Measurements from ENCODE around the gene HMGB4.

Gene HMGB4

DNA sequence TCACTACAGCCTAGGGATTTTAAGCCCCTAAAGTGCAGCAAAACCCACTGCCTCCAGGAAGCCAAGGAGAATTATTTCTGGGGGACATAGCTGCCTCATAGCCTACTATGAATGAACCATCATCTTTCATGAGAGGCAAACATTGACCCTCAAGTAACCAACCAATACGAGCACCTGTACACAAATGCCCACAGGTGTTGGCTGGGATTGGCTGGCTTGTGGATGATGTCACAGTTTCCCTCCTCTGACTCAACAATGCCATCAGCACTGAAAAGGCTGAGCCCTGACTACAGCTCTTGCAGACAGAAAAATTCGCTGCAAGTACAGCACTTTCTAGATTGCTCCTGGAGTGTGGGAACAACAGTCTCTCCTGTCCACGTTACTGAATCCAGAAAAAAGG is at the start of gene HMGB4:
Gene HMGB4, plus strand, starts transcription at position 301 of the 400 bp plus-strand sequence. CDS start 113 bp downstream, outside the sequence.
- DNase-seq (ENCODE audit: low read depth) = no peak
- no peak within 1 kb of the TSS for H3K4me3 ChIP-seq (ENCODE audit: control insufficient read depth, low read depth, low read length)
- no peak for TF ChIP-seq CTCF (IDR thresholded peaks at IDR 0.05; ENCODE audit: control insufficient read depth, insufficient read depth, low read depth, low read length, missing control alignments)

GRCh38 chr1:33814166-33814565 is 49.7 kb upstream of the HMGB4 start:
- DNase-seq (ENCODE audit: low read depth) = no peak

GRCh38 chr1:33815061-33815460 is 48.8 kb upstream of the HMGB4 start:
- TF ChIP-seq CTCF (IDR thresholded peaks at IDR 0.05; ENCODE audit: control insufficient read depth, insufficient read depth, low read depth, low read length, missing control alignments) = no peak
- peak; percentile 49 for DNase-seq (ENCODE audit: low read depth)
- H3K4me3 ChIP-seq (ENCODE audit: control insufficient read depth, low read depth, low read length) = no peak overlapping the region

More at GRCh38 chr1:33814166-33814565, 49.7 kb upstream of the HMGB4 start:
- no peak overlapping the region for H3K4me3 ChIP-seq (ENCODE audit: control insufficient read depth, low read depth, low read length)
- no peak for TF ChIP-seq CTCF (IDR thresholded peaks at IDR 0.05; ENCODE audit: control insufficient read depth, insufficient read depth, low read depth, low read length, missing control alignments)

GRCh38 chr1:33818071-33818470 is 45.8 kb upstream of the HMGB4 start:
- H3K4me3 ChIP-seq (ENCODE audit: control insufficient read depth, low read depth, low read length) = no peak overlapping the region
- no peak for TF ChIP-seq CTCF (IDR thresholded peaks at IDR 0.05; ENCODE audit: control insufficient read depth, insufficient read depth, low read depth, low read length, missing control alignments)
- DNase-seq (ENCODE audit: low read depth) = no peak

GRCh38 chr1:33819290-33819912 is 44.5 kb upstream of the HMGB4 start:
- H3K4me3 ChIP-seq (ENCODE audit: control insufficient read depth, low read depth, low read length) = no peak overlapping the region
- DNase-seq (ENCODE audit: low read depth) = no peak
- no peak for TF ChIP-seq CTCF (IDR thresholded peaks at IDR 0.05; ENCODE audit: control insufficient read depth, insufficient read depth, low read depth, low read length, missing control alignments)

- no peak for DNase-seq (ENCODE audit: low read depth)
- H3K4me3 ChIP-seq (ENCODE audit: control insufficient read depth, low read depth, low read length) = no peak overlapping the region
- TF ChIP-seq CTCF (IDR thresholded peaks at IDR 0.05; ENCODE audit: control insufficient read depth, insufficient read depth, low read depth, low read length, missing control alignments) = no peak
These were observed 44.0 kb upstream of the HMGB4 start for GRCh38 chr1:33819913-33820311.

All from AG09309 (cell line).